ENCODE results near the gene ARHGAP27. TPM values are rescaled to one million over a fixed set of nuclear protein-coding genes. Genes with fewer than 3 reads are reported as not detected.

Gene ARHGAP27
- total and polyA plus RNA-seq, 2 of the 13 experiments (the other 11 are each of a cell fraction or from before 2014, with no cell fraction given), result 15.5 to 18.9 TPM

DNA sequence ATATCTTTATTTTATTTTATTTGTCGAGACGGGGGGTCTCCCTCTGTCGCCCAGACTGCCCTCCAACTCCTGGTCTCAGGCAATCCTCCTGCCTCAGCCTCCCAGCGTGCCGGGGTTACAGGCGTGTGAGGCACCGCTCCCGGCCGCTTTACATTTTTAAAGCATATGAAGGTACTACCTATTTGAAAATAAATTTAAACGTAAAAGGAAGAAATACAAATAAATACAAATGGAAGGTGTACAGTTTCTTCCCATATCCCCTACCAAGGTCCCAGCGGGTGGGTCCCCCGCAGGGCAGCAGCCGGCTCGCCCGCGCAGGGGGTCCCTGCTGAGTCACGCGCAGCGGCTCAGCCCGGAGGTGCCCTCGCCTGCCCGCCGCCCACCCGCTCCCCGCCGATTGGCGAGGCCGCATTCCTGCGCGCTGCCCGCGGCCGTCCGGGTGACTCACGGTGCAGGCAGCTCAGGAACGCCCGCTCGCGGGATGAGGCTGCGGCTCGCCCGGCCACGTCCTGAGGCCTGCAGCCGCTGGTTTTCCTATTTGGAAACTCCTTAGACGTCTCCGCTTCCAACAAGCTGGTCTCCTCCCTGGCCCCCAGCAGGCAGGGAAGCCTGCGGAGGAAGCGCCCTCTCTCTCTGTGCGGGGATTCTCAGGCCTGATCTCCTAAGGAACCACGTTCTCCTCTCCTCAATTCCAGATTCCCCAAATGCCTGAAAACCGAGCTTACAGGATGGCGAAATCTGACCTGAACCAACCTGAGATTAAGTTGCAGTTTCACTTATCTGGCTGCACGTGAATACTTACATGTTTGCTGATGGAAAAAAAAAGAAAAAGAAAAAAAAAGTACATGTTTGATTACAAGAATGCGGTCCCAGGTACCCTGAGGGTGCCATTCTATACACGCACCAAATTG, 61.0 kb downstream of the ARHGAP27 start (continued):
- TF ChIP-seq KDM5A (IDR thresholded peaks at IDR 0.05; ENCODE audit: borderline replicate concordance, low read length) (no peak; the same call in 1 of the 2 replicates), SNAI1 (CRISPR knock-in tag; IDR thresholded peaks at IDR 0.05; ENCODE audit: borderline replicate concordance) (no peak), ZZZ3 (CRISPR knock-in tag; IDR thresholded peaks at IDR 0.05; ENCODE audit: borderline replicate concordance) (no peak), NRL (CRISPR knock-in tag; IDR thresholded peaks at IDR 0.05; ENCODE audit: borderline replicate concordance) (no peak; the same call in 1 of the 2 replicates), SMAD9 (CRISPR knock-in tag; IDR thresholded peaks at IDR 0.05) (no peak), MEIS1 (CRISPR knock-in tag; IDR thresholded peaks at IDR 0.05; ENCODE audit: borderline replicate concordance) (no peak), RBM22 (optimal IDR thresholded peaks at IDR 0.05; ENCODE audit: low read length) (no peak), HMG20B (CRISPR knock-in tag; conservative IDR thresholded peaks at IDR 0.05) (no peak; the same call in 1 of the 2 replicates), ZNF460 (CRISPR knock-in tag; IDR thresholded peaks at IDR 0.05; ENCODE audit: borderline replicate concordance) (no peak), FOXC1 (CRISPR knock-in tag; IDR thresholded peaks at IDR 0.05; ENCODE audit: borderline replicate concordance) (peak; percentile 62), TAF1 (CRISPR knock-in tag; IDR thresholded peaks at IDR 0.05) (no peak; the same call in none of the 2 replicates), LCORL (IDR thresholded peaks at IDR 0.05) (peak; percentile 67; the same call in 1 of the 2 replicates), LCORL (CRISPR knock-in tag; IDR thresholded peaks at IDR 0.05) (peak; percentile 99), MTF1 (CRISPR knock-in tag; IDR thresholded peaks at IDR 0.05) (no peak), SP140L (CRISPR knock-in tag; IDR thresholded peaks at IDR 0.05; ENCODE audit: borderline replicate concordance) (no peak), RARG (CRISPR knock-in tag; IDR thresholded peaks at IDR 0.05; ENCODE audit: low read depth) (no peak), ZNF572 (CRISPR knock-in tag; IDR thresholded peaks at IDR 0.05) (no peak), ZNF567 (CRISPR knock-in tag; IDR thresholded peaks at IDR 0.05; ENCODE audit: borderline replicate concordance) (peak; percentile 71; the same call in 1 of the 2 replicates)
- TF ChIP-seq, protein P1, sequence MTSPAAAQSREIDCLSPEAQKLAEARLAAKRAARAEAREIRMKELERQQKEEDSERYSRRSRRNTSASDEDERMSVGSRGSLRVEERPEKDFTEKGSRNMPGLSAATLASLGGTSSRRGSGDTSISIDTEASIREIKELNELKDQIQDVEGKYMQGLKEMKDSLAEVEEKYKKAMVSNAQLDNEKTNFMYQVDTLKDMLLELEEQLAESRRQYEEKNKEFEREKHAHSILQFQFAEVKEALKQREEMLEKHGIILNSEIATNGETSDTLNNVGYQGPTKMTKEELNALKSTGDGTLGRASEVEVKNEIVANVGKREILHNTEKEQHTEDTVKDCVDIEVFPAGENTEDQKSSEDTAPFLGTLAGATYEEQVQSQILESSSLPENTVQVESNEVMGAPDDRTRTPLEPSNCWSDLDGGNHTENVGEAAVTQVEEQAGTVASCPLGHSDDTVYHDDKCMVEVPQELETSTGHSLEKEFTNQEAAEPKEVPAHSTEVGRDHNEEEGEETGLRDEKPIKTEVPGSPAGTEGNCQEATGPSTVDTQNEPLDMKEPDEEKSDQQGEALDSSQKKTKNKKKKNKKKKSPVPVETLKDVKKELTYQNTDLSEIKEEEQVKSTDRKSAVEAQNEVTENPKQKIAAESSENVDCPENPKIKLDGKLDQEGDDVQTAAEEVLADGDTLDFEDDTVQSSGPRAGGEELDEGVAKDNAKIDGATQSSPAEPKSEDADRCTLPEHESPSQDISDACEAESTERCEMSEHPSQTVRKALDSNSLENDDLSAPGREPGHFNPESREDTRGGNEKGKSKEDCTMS (CRISPR knock-in tag; conservative IDR thresholded peaks at IDR 0.05), result no peak
- TF ChIP-seq, protein P2, sequence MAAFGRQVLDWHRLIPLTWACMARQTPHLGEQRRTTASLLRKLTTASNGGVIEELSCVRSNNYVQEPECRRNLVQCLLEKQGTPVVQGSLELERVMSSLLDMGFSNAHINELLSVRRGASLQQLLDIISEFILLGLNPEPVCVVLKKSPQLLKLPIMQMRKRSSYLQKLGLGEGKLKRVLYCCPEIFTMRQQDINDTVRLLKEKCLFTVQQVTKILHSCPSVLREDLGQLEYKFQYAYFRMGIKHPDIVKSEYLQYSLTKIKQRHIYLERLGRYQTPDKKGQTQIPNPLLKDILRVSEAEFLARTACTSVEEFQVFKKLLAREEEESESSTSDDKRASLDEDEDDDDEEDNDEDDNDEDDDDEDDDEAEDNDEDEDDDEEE (CRISPR knock-in tag; IDR thresholded peaks at IDR 0.05), result peak; percentile 95
- TF ChIP-seq, protein P3, sequence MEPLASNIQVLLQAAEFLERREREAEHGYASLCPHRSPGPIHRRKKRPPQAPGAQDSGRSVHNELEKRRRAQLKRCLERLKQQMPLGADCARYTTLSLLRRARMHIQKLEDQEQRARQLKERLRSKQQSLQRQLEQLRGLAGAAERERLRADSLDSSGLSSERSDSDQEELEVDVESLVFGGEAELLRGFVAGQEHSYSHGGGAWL (CRISPR knock-in tag; IDR thresholded peaks at IDR 0.05), result peak; percentile 87
- TF ChIP-seq, protein P4, sequence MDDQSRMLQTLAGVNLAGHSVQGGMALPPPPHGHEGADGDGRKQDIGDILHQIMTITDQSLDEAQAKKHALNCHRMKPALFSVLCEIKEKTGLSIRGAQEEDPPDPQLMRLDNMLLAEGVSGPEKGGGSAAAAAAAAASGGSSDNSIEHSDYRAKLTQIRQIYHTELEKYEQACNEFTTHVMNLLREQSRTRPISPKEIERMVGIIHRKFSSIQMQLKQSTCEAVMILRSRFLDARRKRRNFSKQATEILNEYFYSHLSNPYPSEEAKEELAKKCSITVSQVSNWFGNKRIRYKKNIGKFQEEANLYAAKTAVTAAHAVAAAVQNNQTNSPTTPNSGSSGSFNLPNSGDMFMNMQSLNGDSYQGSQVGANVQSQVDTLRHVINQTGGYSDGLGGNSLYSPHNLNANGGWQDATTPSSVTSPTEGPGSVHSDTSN (CRISPR knock-in tag; IDR thresholded peaks at IDR 0.05; ENCODE audit: borderline replicate concordance), result no peak

All from HepG2 (cell line).